Activated gamma-delta T cell treated with Interleukin-2 at 50 U/mL for 16 hours (primary cell): ENCODE measurements around the gene NFKBIZ.

ENCODE experiments used
- DNase-seq: peaks from one replicate; pipeline ENCODE4 v3.0.0-alpha.2; 2020

Gene NFKBIZ

GRCh38 chr3:101827211-101828174 is 21.8 kb upstream of the NFKBIZ start:
- DNase-seq, result peak; percentile 70

GRCh38 chr3:101828276-101828675 is 21.0 kb upstream of the NFKBIZ start:
- no peak for DNase-seq

GRCh38 chr3:101828691-101829436 is 20.4 kb upstream of the NFKBIZ start:
- peak; percentile 22 for DNase-seq

- DNase-seq, result no peak
Measured at GRCh38 chr3:101829437-101829830, 19.9 kb upstream of the NFKBIZ start.

- no peak for DNase-seq
Measured at GRCh38 chr3:101829874-101830273, 19.4 kb upstream of the NFKBIZ start.

- no peak for DNase-seq
Measured at GRCh38 chr3:101833446-101833974, 15.8 kb upstream of the NFKBIZ start.

- no peak for DNase-seq
Measured at GRCh38 chr3:101835676-101836075, 13.6 kb upstream of the NFKBIZ start.

GRCh38 chr3:101836160-101836559 is 13.2 kb upstream of the NFKBIZ start:
- DNase-seq, result no peak

GRCh38 chr3:101836652-101837598 is 12.4 kb upstream of the NFKBIZ start:
- DNase-seq, result no peak

- no peak for DNase-seq
Measured at GRCh38 chr3:101838691-101839090, 10.6 kb upstream of the NFKBIZ start.

GRCh38 chr3:101840066-101840465 is 9.2 kb upstream of the NFKBIZ start:
- no peak for DNase-seq

- no peak for DNase-seq
Measured at GRCh38 chr3:101842245-101842934, 6.9 kb upstream of the NFKBIZ start.

GRCh38 chr3:101842935-101843330 is 6.4 kb upstream of the NFKBIZ start:
- no peak for DNase-seq

- no peak for DNase-seq
Measured at GRCh38 chr3:101845425-101845824, 3.9 kb upstream of the NFKBIZ start.

- no peak for DNase-seq
Measured at GRCh38 chr3:101846709-101847108, 2.6 kb upstream of the NFKBIZ start.

- DNase-seq, result no peak
Measured at GRCh38 chr3:101847328-101847727, 2.0 kb upstream of the NFKBIZ start.

- no peak for DNase-seq
Measured at GRCh38 chr3:101848326-101848725, 988 bp upstream of the NFKBIZ start.

GRCh38 chr3:101849714-101850245 is 466 bp downstream of the NFKBIZ start:
- DNase-seq, result peak; percentile 43

- peak; percentile 27 for DNase-seq
Measured at GRCh38 chr3:101850246-101851051, 1.1 kb downstream of the NFKBIZ start.

- no peak for DNase-seq
Measured at GRCh38 chr3:101851072-101851770, 1.9 kb downstream of the NFKBIZ start.
